DND-41 (cell line): Measurements from ENCODE around the gene MIPEP.

Experiments
- ATAC-seq: fragments of 200-7000 bp; cut with Tn5 transposase; 3 replicates; pipeline ENCODE4 v1.9.1; 2021; ENCODE audit warnings: low read depth; ENCODE audit not compliant: insufficient read depth
- DNase-seq: peaks from one replicate; pipeline ENCODE4 v3.0.0-alpha.2; 2020
- H2AFZ ChIP-seq: 2 replicates; pipeline ENCODE4 v1.6.0; 2012; ENCODE audit warnings: low read depth, low read length
- H3K27ac ChIP-seq: 2 replicates; pipeline ENCODE4 v1.5.1; 2012; ENCODE audit warnings: low read length, inconsistent platforms
- H3K27me3 ChIP-seq: fragments of 200-600 bp; sonication (generic); 2 replicates; pipeline ENCODE4 v1.6.0; 2012; ENCODE audit warnings: low read length, mild to moderate bottlenecking, inconsistent platforms; ENCODE audit not compliant: insufficient read depth, poor library complexity
- H3K36me3 ChIP-seq: 2 replicates; pipeline ENCODE4 v1.5.1; 2012; ENCODE audit warnings: low read length, inconsistent platforms; ENCODE audit not compliant: insufficient read depth
- H3K4me1 ChIP-seq: 2 replicates; pipeline ENCODE4 v1.5.1; 2012; ENCODE audit warnings: mild to moderate bottlenecking, low read length; ENCODE audit not compliant: insufficient read depth
- H3K4me2 ChIP-seq: 2 replicates; pipeline ENCODE4 v1.6.0; 2012; ENCODE audit warnings: mild to moderate bottlenecking, moderate library complexity, low read length, inconsistent platforms; ENCODE audit not compliant: insufficient read depth
- H3K4me3 ChIP-seq, 2 experiments: fragments of 200-600 bp in 1 of 2; shearing (Covaris generic) in 1 of 2; 2 replicates each; pipeline ENCODE4 v1.5.1; 2012 to 2016; ENCODE audit warnings: inconsistent platforms in 2 of 2, low read length in 2 of 2, mild to moderate bottlenecking in 2 of 2, low read depth in 1 of 2, moderate library complexity in 1 of 2
- H3K79me2 ChIP-seq: 2 replicates; pipeline ENCODE4 v1.6.0; 2012; ENCODE audit warnings: low read length, inconsistent platforms; ENCODE audit not compliant: insufficient read depth
- H3K9ac ChIP-seq: 2 replicates; pipeline ENCODE4 v1.6.0; 2012; ENCODE audit warnings: low read depth, mild to moderate bottlenecking, inconsistent platforms, low read length, moderate library complexity
- H3K9me3 ChIP-seq: 2 replicates; pipeline ENCODE4 v1.5.1; 2012; ENCODE audit warnings: low read length, moderate library complexity, mild to moderate bottlenecking, inconsistent platforms; ENCODE audit not compliant: insufficient read depth, severe bottlenecking
- H4K20me1 ChIP-seq: 2 replicates; pipeline ENCODE4 v1.6.0; 2012; ENCODE audit warnings: low read length; ENCODE audit not compliant: insufficient read depth
- EZH2 ChIP-seq: IDR thresholded peaks from 3 replicates; pipeline ENCODE4 v1.6.1; 2012; ENCODE audit warnings: borderline replicate concordance, low read depth, mild to moderate bottlenecking, moderate library complexity, low read length, inconsistent platforms; ENCODE audit not compliant: severe bottlenecking
- TF ChIP-seq, protein P1 (sequence below): IDR thresholded peaks from 2 replicates; pipeline ENCODE4 v1.5.1; 2012; ENCODE audit warnings: borderline replicate concordance, low read length, moderate library complexity, mild to moderate bottlenecking; ENCODE audit not compliant: poor library complexity, severe bottlenecking; ENCODE audit errors: extremely low read depth

The MIPEP gene

DNA sequence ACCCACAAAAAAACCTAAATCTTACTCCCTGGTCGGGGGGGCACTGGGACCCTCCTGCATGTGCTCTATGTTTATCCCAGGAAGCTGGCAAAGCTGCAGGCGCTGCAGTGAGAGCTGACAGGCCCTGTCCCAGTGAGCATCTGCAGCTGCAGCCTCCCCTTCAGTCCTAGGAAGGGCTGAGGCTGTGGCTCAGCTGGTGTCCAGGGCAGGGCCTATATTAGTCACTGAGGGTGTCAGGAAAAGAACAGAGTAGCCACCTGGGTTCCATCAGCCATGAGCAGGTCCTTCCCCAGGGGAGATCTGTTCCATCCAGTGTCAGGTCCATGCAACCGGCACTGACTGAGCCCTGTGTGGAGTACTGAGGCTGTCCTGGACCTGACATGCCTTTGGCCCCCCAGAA lies 198.5 kb downstream of the MIPEP start:
- no peak overlapping the region for H3K4me3 ChIP-seq
- H3K9ac ChIP-seq, result no peak overlapping the region
- peaks cover 3% of the 10 kb centered on the region for H3K9me3 ChIP-seq
- DNase-seq (no peak), ATAC-seq (no peak)
- TF ChIP-seq EZH2, result no peak
- TF ChIP-seq, protein P1, sequence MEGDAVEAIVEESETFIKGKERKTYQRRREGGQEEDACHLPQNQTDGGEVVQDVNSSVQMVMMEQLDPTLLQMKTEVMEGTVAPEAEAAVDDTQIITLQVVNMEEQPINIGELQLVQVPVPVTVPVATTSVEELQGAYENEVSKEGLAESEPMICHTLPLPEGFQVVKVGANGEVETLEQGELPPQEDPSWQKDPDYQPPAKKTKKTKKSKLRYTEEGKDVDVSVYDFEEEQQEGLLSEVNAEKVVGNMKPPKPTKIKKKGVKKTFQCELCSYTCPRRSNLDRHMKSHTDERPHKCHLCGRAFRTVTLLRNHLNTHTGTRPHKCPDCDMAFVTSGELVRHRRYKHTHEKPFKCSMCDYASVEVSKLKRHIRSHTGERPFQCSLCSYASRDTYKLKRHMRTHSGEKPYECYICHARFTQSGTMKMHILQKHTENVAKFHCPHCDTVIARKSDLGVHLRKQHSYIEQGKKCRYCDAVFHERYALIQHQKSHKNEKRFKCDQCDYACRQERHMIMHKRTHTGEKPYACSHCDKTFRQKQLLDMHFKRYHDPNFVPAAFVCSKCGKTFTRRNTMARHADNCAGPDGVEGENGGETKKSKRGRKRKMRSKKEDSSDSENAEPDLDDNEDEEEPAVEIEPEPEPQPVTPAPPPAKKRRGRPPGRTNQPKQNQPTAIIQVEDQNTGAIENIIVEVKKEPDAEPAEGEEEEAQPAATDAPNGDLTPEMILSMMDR, result no peak
- H3K4me2 ChIP-seq, result no peak overlapping the region
- H2AFZ ChIP-seq, result no peak overlapping the region
- H3K27me3 ChIP-seq, result no peaks in the 10 kb centered on the region
- H4K20me1 ChIP-seq, result no peaks in the 10 kb centered on the region
- no peaks in the 10 kb centered on the region for H3K4me1 ChIP-seq
- H3K36me3 ChIP-seq, result no peaks in the 10 kb centered on the region
- no peak overlapping the region for H3K27ac ChIP-seq
- H3K79me2 ChIP-seq, result no peaks in the 10 kb centered on the region

DNA sequence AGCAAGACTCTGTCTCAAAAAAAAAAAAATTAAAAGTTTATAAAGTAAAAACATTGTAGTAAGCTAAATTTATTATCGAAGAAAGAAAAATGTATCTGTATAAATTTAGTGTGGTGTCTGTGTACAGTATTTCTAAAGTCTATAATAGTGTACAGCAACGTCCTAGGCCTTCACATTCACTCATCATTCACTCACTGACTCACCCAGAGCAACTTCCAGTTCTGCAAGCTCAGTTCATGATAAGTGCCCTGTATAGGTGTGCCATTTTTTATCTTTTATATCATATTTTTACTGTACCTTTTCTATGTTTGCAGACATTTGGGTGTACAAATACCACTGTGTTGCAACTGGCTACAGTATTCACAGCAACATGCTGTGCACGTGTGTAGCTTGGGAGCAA lies 200.9 kb downstream of the MIPEP start:
- Histone ChIP-seq H3K4me2 (no peak overlapping the region), H4K20me1 (no peaks in the 10 kb centered on the region), H2AFZ (no peak overlapping the region), H3K79me2 (no peaks in the 10 kb centered on the region), H3K4me1 (no peaks in the 10 kb centered on the region), H3K9me3 (peaks cover 6% of the 10 kb centered on the region), H3K36me3 (no peaks in the 10 kb centered on the region), H3K27me3 (no peaks in the 10 kb centered on the region), H3K4me3 (no peak overlapping the region), H3K27ac (no peak overlapping the region), H3K9ac (no peak overlapping the region)
- DNase-seq (no peak), ATAC-seq (no peak)
- TF ChIP-seq, protein P1, result no peak
- TF ChIP-seq EZH2, result no peak

DNA sequence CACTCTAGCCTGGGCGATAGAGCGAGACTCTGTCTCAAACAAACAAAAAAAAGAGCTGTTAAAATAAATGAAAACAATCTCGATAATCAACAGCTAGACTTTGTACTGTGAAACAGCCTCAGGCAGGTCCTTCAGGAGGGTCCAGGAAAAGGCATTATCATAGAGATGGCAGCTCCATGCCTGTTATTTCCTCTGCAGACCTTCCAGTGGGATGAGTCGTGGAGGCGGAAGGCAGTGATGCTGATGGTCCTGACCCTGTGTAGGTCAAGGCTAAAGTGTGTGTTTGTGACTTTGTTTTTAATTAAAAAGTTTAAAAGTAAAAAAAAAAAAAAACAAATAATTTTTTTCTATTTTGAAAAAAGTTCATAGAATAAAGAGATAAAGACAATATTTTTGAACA lies 201.6 kb downstream of the MIPEP start:
- Histone ChIP-seq H3K27me3 (no peaks in the 10 kb centered on the region), H3K4me1 (no peaks in the 10 kb centered on the region), H3K4me2 (no peak overlapping the region), H3K4me3 (no peak overlapping the region), H3K9me3 (peaks cover 6% of the 10 kb centered on the region), H3K79me2 (no peaks in the 10 kb centered on the region), H3K9ac (no peak overlapping the region), H3K27ac (no peak overlapping the region), H4K20me1 (no peaks in the 10 kb centered on the region), H3K36me3 (no peaks in the 10 kb centered on the region), H2AFZ (no peak overlapping the region)
- ATAC-seq (no peak), DNase-seq (no peak)
- no peak for TF ChIP-seq EZH2
- TF ChIP-seq, protein P1, result no peak

DNA sequence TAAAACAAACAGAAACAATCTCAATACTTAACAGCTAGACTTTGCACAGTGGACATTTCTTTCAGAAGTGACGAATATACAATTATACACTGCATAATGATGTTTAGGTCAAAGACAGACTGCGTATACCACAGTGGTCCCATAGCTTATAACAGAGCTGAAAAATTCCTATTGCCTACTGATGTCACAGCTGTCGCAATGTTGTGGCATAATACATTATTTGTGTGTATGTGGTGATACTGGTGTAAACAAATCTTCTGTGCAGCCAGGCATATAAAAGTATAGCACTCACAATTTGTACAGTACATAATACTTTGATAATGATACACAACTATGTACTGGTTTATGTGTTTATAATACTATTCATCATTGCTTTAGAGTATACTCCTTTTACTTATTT lies 202.3 kb downstream of the MIPEP start:
- Histone ChIP-seq H3K36me3 (no peaks in the 10 kb centered on the region), H3K4me1 (no peaks in the 10 kb centered on the region), H2AFZ (no peak overlapping the region), H4K20me1 (no peaks in the 10 kb centered on the region), H3K79me2 (no peaks in the 10 kb centered on the region), H3K27ac (no peak overlapping the region), H3K9ac (no peak overlapping the region), H3K27me3 (no peaks in the 10 kb centered on the region), H3K4me2 (no peak overlapping the region), H3K9me3 (peaks cover 6% of the 10 kb centered on the region), H3K4me3 (no peak overlapping the region)
- TF ChIP-seq EZH2, result no peak
- no peak for ATAC-seq
- no peak for DNase-seq
